Fibroblast of lung (primary cell): ENCODE data around the gene PCIF1. TPM values are rescaled to one million over a fixed set of nuclear protein-coding genes. Genes with fewer than 3 reads are reported as not detected.

Experiments used
- DNase-seq, 2 donors: peaks; one replicate each; pipeline versions ENCODE4 v3.0.0 to v3.0.0-alpha.2; 2010; ENCODE audit warnings: low read depth in 2 of 2
- H2AFZ ChIP-seq: 2 replicates; pipeline ENCODE4 v1.5.1; 2012; ENCODE audit warnings: low read length, control low read depth, inconsistent platforms
- H3K27ac ChIP-seq: 2 replicates; pipeline ENCODE4 v1.5.1; 2011; ENCODE audit warnings: low read length, control low read depth; ENCODE audit not compliant: insufficient read depth
- H3K27me3 ChIP-seq: 2 replicates; pipeline ENCODE4 v1.5.1; 2011; ENCODE audit warnings: mild to moderate bottlenecking, low read length; ENCODE audit not compliant: control insufficient read depth, insufficient read depth
- H3K36me3 ChIP-seq: 2 replicates; pipeline ENCODE4 v1.5.1; 2011; ENCODE audit warnings: low read length; ENCODE audit not compliant: control insufficient read depth, insufficient read depth
- H3K4me1 ChIP-seq: 2 replicates; pipeline ENCODE4 v1.5.1; 2011; ENCODE audit warnings: low read length; ENCODE audit not compliant: control insufficient read depth, insufficient read depth; ENCODE audit errors: extremely low read depth
- H3K4me2 ChIP-seq: 2 replicates; pipeline ENCODE4 v1.5.1; 2011; ENCODE audit warnings: low read length, control low read depth; ENCODE audit not compliant: insufficient read depth; ENCODE audit errors: extremely low read depth
- H3K4me3 ChIP-seq, 4 experiments: fragments of 200-600 bp in 1 of 4; sonication (generic) in 1 of 4; replicated peaks in 1 of 4; 2 replicates each; pipeline ENCODE4 v1.5.1; 2011 to 2016; ENCODE audit warnings: low read length in 4 of 4, low read depth in 3 of 4, mild to moderate bottlenecking in 3 of 4, control low read depth in 2 of 4, inconsistent platforms in 1 of 4, mixed read lengths in 1 of 4; ENCODE audit not compliant: insufficient read depth in 1 of 4; ENCODE audit errors: control extremely low read depth in 1 of 4
- H3K79me2 ChIP-seq: 2 replicates; pipeline ENCODE4 v1.5.1; 2012; ENCODE audit warnings: mild to moderate bottlenecking, low read length, inconsistent platforms; ENCODE audit not compliant: control insufficient read depth, insufficient read depth
- H3K9ac ChIP-seq: 2 replicates; pipeline ENCODE4 v1.5.1; 2011; ENCODE audit warnings: mild to moderate bottlenecking, low read length, control low read depth; ENCODE audit not compliant: insufficient read depth
- H3K9me3 ChIP-seq: 2 replicates; pipeline ENCODE4 v1.5.1; 2012; ENCODE audit warnings: low read depth, low read length; ENCODE audit not compliant: control insufficient read depth, insufficient read depth
- H4K20me1 ChIP-seq: 2 replicates; pipeline ENCODE4 v1.5.1; 2011; ENCODE audit warnings: low read length; ENCODE audit not compliant: control insufficient read depth, insufficient read depth; ENCODE audit errors: extremely low read depth
- EZH2 ChIP-seq: IDR thresholded peaks from 2 replicates; pipeline ENCODE4 v1.5.1; 2012; ENCODE audit warnings: low read length, control low read depth, mild to moderate bottlenecking; ENCODE audit errors: missing control alignments
- polyA plus RNA-seq, 2 donors: library from polyadenylated mRNA; depleted of rRNA in 1 of 2; stranded (reverse) in 1 of 2; unstranded in 1 of 2; fragments of >200 nt; gene quantifications; 2 replicates each; pipeline ENCODE4 v1.2.1, GENCODE V29; 2011 to 2012; ENCODE audit warnings: missing spikeins in 1 of 2
- total RNA-seq: library from RNA; depleted of rRNA; stranded (reverse); fragments of >200 nt; gene quantifications from 2 replicates; pipeline ENCODE4 v1.2.1, GENCODE V29; 2014
- TF ChIP-seq, protein P1 (sequence below), 2 donors: IDR thresholded peaks in 1 of 2; conservative IDR thresholded peaks in 1 of 2; 1 replicate in 1 of 2; 2 replicates in 1 of 2; pipeline ENCODE4 v1.5.1; 2011 to 2012; ENCODE audit warnings: low read length in 2 of 2, control low read depth in 1 of 2, inconsistent platforms in 1 of 2, low read depth in 1 of 2, mild to moderate bottlenecking in 1 of 2

The PCIF1 gene
- total and polyA plus RNA-seq, 2 donors (not counting 1 experiment from before 2014, with no cell fraction given) = 9.9 to 16.0 TPM

DNA sequence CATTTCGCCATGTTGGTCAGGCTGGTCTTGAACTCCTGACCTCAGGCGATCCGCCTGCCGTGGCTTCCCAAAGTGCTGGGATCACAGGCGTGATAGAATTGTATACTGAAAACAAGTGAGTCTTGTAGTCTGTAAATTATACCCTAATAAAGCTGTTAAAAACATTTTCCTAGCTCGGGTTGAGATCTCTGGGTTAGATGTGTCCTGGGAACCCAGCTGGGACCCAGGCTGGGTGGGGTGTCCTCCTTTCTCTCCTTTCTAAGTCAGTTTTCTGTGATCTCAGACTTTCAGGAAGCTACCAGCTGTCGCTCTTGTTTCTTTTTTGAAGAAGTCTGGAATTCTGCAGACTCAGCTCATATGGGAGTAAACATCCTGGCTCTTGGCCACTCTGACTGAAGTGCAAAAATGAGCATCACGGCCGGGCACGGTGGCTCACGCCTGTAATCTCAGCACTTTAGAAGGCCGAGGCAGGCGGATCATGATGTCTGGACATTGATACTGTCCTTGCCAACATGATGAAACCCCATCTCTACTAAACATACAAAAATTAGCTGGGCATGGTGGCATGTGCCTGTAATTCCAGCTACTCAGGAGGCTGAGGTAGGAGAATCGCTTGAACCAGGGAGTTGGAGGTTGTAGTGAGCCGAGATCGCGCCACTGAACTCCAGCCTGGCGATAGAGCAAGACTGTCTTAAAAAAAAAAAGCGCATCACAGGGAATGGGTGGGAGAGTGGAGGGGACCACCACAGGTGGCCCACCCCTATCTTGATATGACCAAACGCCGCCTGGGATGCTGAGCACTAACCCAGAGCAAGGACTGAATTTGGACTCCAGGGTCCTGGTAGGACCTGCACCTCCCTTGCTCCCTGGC, 9.9 kb upstream of the PCIF1 start:
- peak; percentile 30 to 85 for DNase-seq
- Histone ChIP-seq H3K79me2 (no peaks in the 10 kb centered on the region), H2AFZ (no peak overlapping the region), H3K4me3 (no peak overlapping the region), H3K27me3 (no peaks in the 10 kb centered on the region), H3K27ac (no peak overlapping the region), H3K9me3 (no peaks in the 10 kb centered on the region), H3K9ac (no peak overlapping the region), H4K20me1 (no peaks in the 10 kb centered on the region), H3K36me3 (no peaks in the 10 kb centered on the region), H3K4me1 (peaks cover 14% of the 10 kb centered on the region), H3K4me2 (peak overlapping the region; percentile 39)
- TF ChIP-seq, protein P1, sequence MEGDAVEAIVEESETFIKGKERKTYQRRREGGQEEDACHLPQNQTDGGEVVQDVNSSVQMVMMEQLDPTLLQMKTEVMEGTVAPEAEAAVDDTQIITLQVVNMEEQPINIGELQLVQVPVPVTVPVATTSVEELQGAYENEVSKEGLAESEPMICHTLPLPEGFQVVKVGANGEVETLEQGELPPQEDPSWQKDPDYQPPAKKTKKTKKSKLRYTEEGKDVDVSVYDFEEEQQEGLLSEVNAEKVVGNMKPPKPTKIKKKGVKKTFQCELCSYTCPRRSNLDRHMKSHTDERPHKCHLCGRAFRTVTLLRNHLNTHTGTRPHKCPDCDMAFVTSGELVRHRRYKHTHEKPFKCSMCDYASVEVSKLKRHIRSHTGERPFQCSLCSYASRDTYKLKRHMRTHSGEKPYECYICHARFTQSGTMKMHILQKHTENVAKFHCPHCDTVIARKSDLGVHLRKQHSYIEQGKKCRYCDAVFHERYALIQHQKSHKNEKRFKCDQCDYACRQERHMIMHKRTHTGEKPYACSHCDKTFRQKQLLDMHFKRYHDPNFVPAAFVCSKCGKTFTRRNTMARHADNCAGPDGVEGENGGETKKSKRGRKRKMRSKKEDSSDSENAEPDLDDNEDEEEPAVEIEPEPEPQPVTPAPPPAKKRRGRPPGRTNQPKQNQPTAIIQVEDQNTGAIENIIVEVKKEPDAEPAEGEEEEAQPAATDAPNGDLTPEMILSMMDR (conservative IDR thresholded peaks at IDR 0.05 in 1 of 2, IDR thresholded peaks at IDR 0.05 in 1 of 2; ENCODE audit: low read depth in 1 of 2, low read length in 2 of 2) = no peak
- TF ChIP-seq EZH2 = no peak

DNA sequence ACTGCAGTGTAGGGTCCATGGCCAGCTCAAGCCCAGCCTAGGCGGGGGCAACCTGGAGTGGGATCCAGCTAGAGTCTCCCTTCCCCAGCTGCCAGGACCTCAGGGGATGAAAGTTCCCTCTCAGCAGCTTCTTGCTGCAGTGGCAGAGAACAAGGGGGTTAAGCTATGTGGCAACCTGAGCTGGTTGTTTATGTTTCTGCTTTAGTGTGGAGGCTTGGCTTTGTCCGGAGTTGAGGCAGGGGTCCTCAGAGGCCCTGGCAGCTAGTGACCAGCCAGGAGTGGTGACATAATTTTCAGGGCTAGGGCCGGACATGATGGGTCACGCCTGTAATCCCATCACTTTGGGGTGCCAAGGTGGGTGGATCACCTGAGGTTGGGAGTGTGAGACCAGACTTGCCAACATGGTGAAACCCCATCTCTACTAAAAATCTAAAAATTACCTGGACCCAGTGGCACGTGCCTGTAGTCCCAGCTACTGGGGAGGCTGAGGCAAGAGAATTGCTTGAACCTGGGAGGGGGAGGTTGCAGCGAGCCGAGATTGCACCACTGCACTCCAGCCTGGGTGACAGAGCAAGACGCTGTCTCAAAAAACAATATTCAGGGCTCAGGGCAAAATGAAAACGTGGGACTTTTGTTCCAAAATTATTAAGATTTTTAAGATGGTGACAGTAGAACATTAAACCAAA, 8.5 kb upstream of the PCIF1 start:
- Histone ChIP-seq H3K4me2 (no peak overlapping the region), H3K79me2 (no peaks in the 10 kb centered on the region), H4K20me1 (no peaks in the 10 kb centered on the region), H3K4me3 (no peak overlapping the region), H3K27ac (no peak overlapping the region), H3K9me3 (no peaks in the 10 kb centered on the region), H2AFZ (no peak overlapping the region), H3K9ac (no peak overlapping the region), H3K27me3 (no peaks in the 10 kb centered on the region), H3K4me1 (peaks cover 5% of the 10 kb centered on the region), H3K36me3 (no peaks in the 10 kb centered on the region)
- DNase-seq = no peak
- no peak for TF ChIP-seq EZH2
- TF ChIP-seq, protein P1 (conservative IDR thresholded peaks at IDR 0.05 in 1 of 2, IDR thresholded peaks at IDR 0.05 in 1 of 2; ENCODE audit: low read depth in 1 of 2, low read length in 2 of 2) = no peak

DNA sequence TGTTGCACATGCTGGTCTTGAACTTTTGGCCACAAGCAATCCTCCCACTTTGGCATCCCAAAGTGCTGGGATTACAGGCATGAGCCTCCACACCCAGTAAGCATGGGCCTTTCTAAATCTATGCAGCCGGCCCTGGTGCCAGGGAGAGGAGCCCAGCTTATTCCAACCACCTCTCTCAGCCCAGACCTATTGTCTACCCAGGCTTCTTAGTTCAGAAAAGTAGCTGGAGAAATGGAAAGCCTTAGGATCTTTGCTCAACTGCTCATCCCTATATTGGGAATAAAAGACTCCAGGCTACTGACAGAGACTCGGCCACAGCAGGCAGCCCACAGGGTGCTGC, 7.8 kb upstream of the PCIF1 start:
- no peak for DNase-seq

More for the DNA sequence above, 7.8 kb upstream of the PCIF1 start:
- Histone ChIP-seq H3K4me1 (peaks cover 5% of the 10 kb centered on the region), H3K27me3 (no peaks in the 10 kb centered on the region), H4K20me1 (no peaks in the 10 kb centered on the region), H3K9me3 (no peaks in the 10 kb centered on the region), H2AFZ (no peak overlapping the region), H3K36me3 (no peaks in the 10 kb centered on the region), H3K79me2 (no peaks in the 10 kb centered on the region), H3K9ac (no peak overlapping the region), H3K4me2 (no peak overlapping the region), H3K4me3 (no peak overlapping the region), H3K27ac (no peak overlapping the region)
- no peak for TF ChIP-seq EZH2
- TF ChIP-seq, protein P1 (conservative IDR thresholded peaks at IDR 0.05 in 1 of 2, IDR thresholded peaks at IDR 0.05 in 1 of 2; ENCODE audit: low read depth in 1 of 2, low read length in 2 of 2) = no peak
